ENCODE measurements around the gene B3GAT2. TPM values are rescaled to one million over a fixed set of nuclear protein-coding genes. Genes with fewer than 3 reads are reported as not detected.

Gene B3GAT2, protein sequence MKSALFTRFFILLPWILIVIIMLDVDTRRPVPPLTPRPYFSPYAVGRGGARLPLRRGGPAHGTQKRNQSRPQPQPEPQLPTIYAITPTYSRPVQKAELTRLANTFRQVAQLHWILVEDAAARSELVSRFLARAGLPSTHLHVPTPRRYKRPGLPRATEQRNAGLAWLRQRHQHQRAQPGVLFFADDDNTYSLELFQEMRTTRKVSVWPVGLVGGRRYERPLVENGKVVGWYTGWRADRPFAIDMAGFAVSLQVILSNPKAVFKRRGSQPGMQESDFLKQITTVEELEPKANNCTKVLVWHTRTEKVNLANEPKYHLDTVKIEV
- polyA plus RNA-seq (2012; rRNA removed), result under 0.01 and 0.02 TPM in 2 replicates
- polyA plus RNA-seq (2012; cell fraction: cytosol; rRNA removed), result 0.01 and 0.05 TPM in 2 replicates
- polyA plus RNA-seq (2012; cell fraction: nucleus; rRNA removed), result 0.02 TPM in 1 of 2 replicates, not detected in the other

GRCh38 chr6:70956451-70957283, at the start of gene B3GAT2:
Gene B3GAT2 (minus strand): TSS chr6:70957060. CDS start chr6:70956429, 631 bp downstream.
- TF ChIP-seq RCOR1 (IDR thresholded peaks at IDR 0.05; ENCODE audit: low read length), result no peak
- TF ChIP-seq, protein P1, sequence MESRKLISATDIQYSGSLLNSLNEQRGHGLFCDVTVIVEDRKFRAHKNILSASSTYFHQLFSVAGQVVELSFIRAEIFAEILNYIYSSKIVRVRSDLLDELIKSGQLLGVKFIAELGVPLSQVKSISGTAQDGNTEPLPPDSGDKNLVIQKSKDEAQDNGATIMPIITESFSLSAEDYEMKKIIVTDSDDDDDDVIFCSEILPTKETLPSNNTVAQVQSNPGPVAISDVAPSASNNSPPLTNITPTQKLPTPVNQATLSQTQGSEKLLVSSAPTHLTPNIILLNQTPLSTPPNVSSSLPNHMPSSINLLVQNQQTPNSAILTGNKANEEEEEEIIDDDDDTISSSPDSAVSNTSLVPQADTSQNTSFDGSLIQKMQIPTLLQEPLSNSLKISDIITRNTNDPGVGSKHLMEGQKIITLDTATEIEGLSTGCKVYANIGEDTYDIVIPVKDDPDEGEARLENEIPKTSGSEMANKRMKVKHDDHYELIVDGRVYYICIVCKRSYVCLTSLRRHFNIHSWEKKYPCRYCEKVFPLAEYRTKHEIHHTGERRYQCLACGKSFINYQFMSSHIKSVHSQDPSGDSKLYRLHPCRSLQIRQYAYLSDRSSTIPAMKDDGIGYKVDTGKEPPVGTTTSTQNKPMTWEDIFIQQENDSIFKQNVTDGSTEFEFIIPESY (IDR thresholded peaks at IDR 0.05; ENCODE audit: borderline replicate concordance, low read depth), result no peak
- H3K4me2 ChIP-seq, result peak within 1 kb of the TSS; percentile 92
- ChIA-PET POLR2A (no interaction called here), CTCF (interaction anchor here (0.7 to 4.5 kb wide), 37 partner anchors 8 to 918 kb away, joined by 3 to 36 read pairs (median 4); no protein-coding TSS in a partner anchor)
- peaks cover 0 to 14% of the 10 kb centered on the region in 2 experiments; a peak in 1 of 4 replicates for H3K4me1 ChIP-seq (ENCODE audit: control insufficient read depth in 1 of 2, insufficient read depth in 2 of 2, low read depth in 1 of 2, low read length in 1 of 2)
- H2AFZ ChIP-seq (ENCODE audit: low read depth), result peak within 1 kb of the TSS; percentile 72; the same call in 1 of the 2 replicates
- H3K79me2 ChIP-seq (ENCODE audit: insufficient read depth), result no peaks in the 10 kb centered on the region
- peak; percentile 70 for DNase-seq
- H3K36me3 ChIP-seq (replicated peaks in 1 of 2; ENCODE audit: control insufficient read depth in 1 of 2, insufficient read depth in 2 of 2, low read length in 1 of 2), result no peaks in the 10 kb centered on the region
- H4K20me1 ChIP-seq (ENCODE audit: insufficient read depth), result no peaks in the 10 kb centered on the region
- no peak within 1 kb of the TSS for H3K9ac ChIP-seq
- no peaks in the 10 kb centered on the region for H3K9me3 ChIP-seq
- H3F3A ChIP-seq (replicated peaks; ENCODE audit: insufficient read depth), result no peaks in the 10 kb centered on the region
- H3K9me2 ChIP-seq, result no peaks in the 10 kb centered on the region
- WGBS (ENCODE audit: low lambda C conversion rate), result 2% methylated on average over 33 of the region's 83 CpGs
- no peak within 1 kb of the TSS for H3K27ac ChIP-seq (ENCODE audit: low read depth in 2 of 2, low read length in 1 of 2)
- H3K4me3 ChIP-seq (ENCODE audit: low read depth in 2 of 2, low read length in 1 of 2), result peak within 1 kb of the TSS; percentile 52 to 67
- peaks cover 36% of the 10 kb centered on the region for H3K27me3 ChIP-seq (ENCODE audit: insufficient read depth)

DNA sequence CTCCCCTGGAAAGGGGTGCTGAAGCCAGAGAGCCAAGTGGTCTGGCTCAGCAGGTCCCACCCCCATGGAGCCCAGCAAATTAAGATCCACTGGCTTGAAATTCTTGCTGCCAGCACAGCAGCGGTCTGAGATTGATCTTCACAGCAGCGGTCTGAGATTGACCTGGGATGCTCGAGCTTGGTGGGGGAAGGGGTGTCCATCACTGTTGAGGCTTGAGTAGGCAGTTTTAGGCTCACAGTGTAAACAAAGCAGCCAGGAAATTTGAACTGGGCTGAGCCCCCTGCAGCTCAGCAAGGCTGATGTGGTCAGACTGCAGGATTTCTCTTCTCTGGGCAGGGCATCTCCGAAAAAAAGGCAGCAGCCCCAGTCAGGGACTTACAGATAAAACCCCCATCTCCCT, 41.3 kb upstream of the B3GAT2 start:
- no peaks in the 10 kb centered on the region for H3K9me3 ChIP-seq
- no peak overlapping the region for H3K4me2 ChIP-seq
- WGBS (ENCODE audit: low lambda C conversion rate), result 28% methylated on average over 4 of the region's 4 CpGs
- H3K4me3 ChIP-seq (ENCODE audit: low read depth in 2 of 2, low read length in 1 of 2), result no peak overlapping the region
- no peaks in the 10 kb centered on the region for H3K27me3 ChIP-seq (ENCODE audit: insufficient read depth)
- no peaks in the 10 kb centered on the region for H3K79me2 ChIP-seq (ENCODE audit: insufficient read depth)
- H3K27ac ChIP-seq (ENCODE audit: low read depth in 2 of 2, low read length in 1 of 2), result no peak overlapping the region
- no peak for DNase-seq
- no peak overlapping the region for H2AFZ ChIP-seq (ENCODE audit: low read depth)
- POLR2A ChIA-PET, result no interaction called here
- CTCF ChIA-PET, result interaction anchor here (0.6 to 1.7 kb wide), 3 partner anchors 14 to 21 kb away, joined by 3 to 6 read pairs (median 4); no protein-coding TSS in a partner anchor
- H3F3A ChIP-seq (replicated peaks; ENCODE audit: insufficient read depth), result no peaks in the 10 kb centered on the region
- no peaks in the 10 kb centered on the region for H4K20me1 ChIP-seq (ENCODE audit: insufficient read depth)
- TF ChIP-seq RFX5 (IDR thresholded peaks at IDR 0.05; ENCODE audit: low read length) (no peak), REST (IDR thresholded peaks at IDR 0.05; ENCODE audit: low read depth, low read length) (no peak), GATA2 (CRISPR knock-in tag; IDR thresholded peaks at IDR 0.05) (no peak)
- H3K9ac ChIP-seq, result no peak overlapping the region
- no peaks in the 10 kb centered on the region; a peak in 1 of 4 replicates for H3K4me1 ChIP-seq (ENCODE audit: control insufficient read depth in 1 of 2, insufficient read depth in 2 of 2, low read depth in 1 of 2, low read length in 1 of 2)
- no peaks in the 10 kb centered on the region for H3K36me3 ChIP-seq (replicated peaks in 1 of 2; ENCODE audit: control insufficient read depth in 1 of 2, insufficient read depth in 2 of 2, low read length in 1 of 2)
- no peaks in the 10 kb centered on the region for H3K9me2 ChIP-seq

Data from SK-N-SH (cell line).